ENCODE results near the gene MAP2K5.

MAP2K5 gene

DNA sequence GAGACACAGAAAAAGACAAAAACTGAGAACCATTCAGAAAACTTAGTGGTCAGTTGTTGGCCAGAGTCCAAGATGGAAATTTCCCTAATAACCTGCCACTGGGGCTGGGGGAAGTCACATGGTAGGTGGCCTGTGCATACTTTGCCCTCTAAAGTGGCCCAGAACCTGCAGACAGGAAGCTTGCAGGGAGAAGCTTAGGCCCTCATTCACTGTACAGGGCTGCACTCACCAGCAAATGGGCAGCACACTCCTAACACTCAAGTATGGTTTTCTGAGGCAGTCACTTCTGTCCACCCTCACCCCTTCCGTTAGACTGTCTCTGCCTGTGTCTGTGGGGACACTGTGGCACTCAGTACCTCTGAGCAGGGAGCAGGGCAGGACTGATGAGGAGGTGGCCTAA is 311.9 kb downstream of the MAP2K5 start:
- no peak overlapping the region for H3K4me3 ChIP-seq (ENCODE audit: low read length)
- TF ChIP-seq, protein P1, sequence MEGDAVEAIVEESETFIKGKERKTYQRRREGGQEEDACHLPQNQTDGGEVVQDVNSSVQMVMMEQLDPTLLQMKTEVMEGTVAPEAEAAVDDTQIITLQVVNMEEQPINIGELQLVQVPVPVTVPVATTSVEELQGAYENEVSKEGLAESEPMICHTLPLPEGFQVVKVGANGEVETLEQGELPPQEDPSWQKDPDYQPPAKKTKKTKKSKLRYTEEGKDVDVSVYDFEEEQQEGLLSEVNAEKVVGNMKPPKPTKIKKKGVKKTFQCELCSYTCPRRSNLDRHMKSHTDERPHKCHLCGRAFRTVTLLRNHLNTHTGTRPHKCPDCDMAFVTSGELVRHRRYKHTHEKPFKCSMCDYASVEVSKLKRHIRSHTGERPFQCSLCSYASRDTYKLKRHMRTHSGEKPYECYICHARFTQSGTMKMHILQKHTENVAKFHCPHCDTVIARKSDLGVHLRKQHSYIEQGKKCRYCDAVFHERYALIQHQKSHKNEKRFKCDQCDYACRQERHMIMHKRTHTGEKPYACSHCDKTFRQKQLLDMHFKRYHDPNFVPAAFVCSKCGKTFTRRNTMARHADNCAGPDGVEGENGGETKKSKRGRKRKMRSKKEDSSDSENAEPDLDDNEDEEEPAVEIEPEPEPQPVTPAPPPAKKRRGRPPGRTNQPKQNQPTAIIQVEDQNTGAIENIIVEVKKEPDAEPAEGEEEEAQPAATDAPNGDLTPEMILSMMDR (conservative IDR thresholded peaks at IDR 0.05; ENCODE audit: low read depth, low read length): no peak
- DNase-seq (ENCODE audit: low read depth): no peak

DNA sequence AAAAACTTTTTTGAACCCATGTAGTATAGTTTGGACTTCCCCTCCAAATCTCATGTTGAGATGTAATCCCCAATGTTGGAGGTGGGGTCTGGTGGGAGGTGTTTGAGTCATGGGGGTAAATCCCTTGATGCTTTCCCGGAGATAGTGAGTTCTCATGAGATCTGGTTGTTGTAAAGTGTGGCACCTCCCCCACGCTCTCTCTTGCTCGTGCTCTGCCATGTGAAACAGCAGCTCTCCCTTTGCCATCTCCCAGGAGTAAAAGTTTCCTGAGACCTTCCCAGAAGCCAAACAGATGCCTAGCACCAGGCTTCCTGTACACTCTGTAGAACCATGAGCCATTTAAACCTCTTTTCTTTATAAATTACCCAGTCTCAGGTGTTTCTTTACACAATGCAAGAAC is 313.3 kb downstream of the MAP2K5 start:
- DNase-seq (ENCODE audit: low read depth): no peak
- TF ChIP-seq, protein P1 (conservative IDR thresholded peaks at IDR 0.05; ENCODE audit: low read depth, low read length): no peak
- no peak overlapping the region for H3K4me3 ChIP-seq (ENCODE audit: low read length)
